ENCODE data around the gene SMIM5. TPM values are rescaled to one million over a fixed set of nuclear protein-coding genes. Genes with fewer than 3 reads are reported as not detected.

The SMIM5 gene
- total and polyA plus RNA-seq, 7 donors = 0.82 to 29.6 (median 5.5) TPM

DNA sequence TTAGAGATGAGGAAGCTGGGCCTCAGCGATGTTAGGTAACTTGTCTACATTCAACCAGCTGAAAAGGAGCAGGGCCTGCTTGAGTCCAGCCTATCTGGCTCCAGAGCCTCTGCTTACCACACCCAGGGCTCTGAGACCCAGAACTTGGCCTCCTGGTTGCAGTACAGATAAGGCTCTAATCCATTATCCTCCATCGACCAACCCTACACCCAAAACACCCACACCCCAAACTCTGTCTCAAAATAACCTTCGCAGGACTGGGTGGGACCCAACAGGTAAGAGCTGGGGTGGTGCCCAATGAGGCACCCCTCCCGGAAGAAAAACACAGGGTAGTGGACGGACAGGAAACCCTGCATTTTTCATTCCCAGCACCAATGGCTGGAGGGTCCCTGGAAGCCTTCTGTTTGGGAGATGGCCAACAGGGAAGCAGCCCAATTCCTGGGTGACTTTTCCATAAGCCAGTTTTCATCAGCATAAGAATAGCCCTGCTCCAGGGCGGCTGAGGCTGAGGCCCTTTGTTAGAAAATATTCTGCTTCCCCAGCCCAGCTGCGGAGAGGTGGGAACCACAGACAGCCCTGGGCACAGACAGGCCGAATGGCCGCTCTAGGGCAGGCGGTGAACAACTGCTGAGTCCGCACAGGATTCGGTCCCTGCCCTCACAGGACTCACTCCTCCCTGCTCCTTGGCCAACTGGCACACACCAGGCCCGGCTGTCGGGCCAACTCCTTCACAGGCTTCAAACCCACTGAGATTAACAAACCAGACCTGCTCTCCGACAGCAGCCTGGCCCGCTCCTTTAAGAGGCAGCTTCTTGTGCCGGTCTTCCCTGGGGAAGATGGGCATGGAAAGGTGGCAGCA lies 9.8 kb downstream of the SMIM5 start:
- intact Hi-C loops (cut with DNase I) = no loop called here
- TF ChIP-seq POLR2AphosphoS5 (IDR thresholded peaks at IDR 0.05) (no peak), POLR2A (IDR thresholded peaks at IDR 0.05) (no peak), EP300 (IDR thresholded peaks at IDR 0.05) (no peak)
- TF ChIP-seq, protein P1, sequence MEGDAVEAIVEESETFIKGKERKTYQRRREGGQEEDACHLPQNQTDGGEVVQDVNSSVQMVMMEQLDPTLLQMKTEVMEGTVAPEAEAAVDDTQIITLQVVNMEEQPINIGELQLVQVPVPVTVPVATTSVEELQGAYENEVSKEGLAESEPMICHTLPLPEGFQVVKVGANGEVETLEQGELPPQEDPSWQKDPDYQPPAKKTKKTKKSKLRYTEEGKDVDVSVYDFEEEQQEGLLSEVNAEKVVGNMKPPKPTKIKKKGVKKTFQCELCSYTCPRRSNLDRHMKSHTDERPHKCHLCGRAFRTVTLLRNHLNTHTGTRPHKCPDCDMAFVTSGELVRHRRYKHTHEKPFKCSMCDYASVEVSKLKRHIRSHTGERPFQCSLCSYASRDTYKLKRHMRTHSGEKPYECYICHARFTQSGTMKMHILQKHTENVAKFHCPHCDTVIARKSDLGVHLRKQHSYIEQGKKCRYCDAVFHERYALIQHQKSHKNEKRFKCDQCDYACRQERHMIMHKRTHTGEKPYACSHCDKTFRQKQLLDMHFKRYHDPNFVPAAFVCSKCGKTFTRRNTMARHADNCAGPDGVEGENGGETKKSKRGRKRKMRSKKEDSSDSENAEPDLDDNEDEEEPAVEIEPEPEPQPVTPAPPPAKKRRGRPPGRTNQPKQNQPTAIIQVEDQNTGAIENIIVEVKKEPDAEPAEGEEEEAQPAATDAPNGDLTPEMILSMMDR (IDR thresholded peaks at IDR 0.05) = no peak
- Histone ChIP-seq H3K9me3 (no peaks in the 10 kb centered on the region), H3K36me3 (peaks cover 0 to 26% (median 0%) of the 10 kb centered on the region in 4 donors), H3K4me3 (no peak overlapping the region), H3K27me3 (no peaks in the 10 kb centered on the region), H3K4me1 (no peaks in the 10 kb centered on the region), H3K27ac (no peak overlapping the region)
- 74 to 88% methylated on average over 17 of the region's 17 CpGs for WGBS, 2 donors
- DNase-seq = no peak

- DNase-seq = no peak
- Histone ChIP-seq H3K4me3 (no peak overlapping the region), H3K36me3 (peaks cover 0 to 22% (median 0%) of the 10 kb centered on the region in 4 donors), H3K27me3 (no peaks in the 10 kb centered on the region), H3K9me3 (no peaks in the 10 kb centered on the region), H3K27ac (no peak overlapping the region), H3K4me1 (no peaks in the 10 kb centered on the region)
- intact Hi-C loops (cut with DNase I) = no loop called here
- 94% methylated on average over 7 of the region's 7 CpGs for WGBS, 2 donors
- TF ChIP-seq, protein P1 (IDR thresholded peaks at IDR 0.05) = no peak
- no peak for TF ChIP-seq POLR2A (IDR thresholded peaks at IDR 0.05)
- TF ChIP-seq POLR2AphosphoS5 (IDR thresholded peaks at IDR 0.05) = no peak
Observed at GRCh38 chr17:75643643-75644017, 10.4 kb downstream of the SMIM5 start.

DNA sequence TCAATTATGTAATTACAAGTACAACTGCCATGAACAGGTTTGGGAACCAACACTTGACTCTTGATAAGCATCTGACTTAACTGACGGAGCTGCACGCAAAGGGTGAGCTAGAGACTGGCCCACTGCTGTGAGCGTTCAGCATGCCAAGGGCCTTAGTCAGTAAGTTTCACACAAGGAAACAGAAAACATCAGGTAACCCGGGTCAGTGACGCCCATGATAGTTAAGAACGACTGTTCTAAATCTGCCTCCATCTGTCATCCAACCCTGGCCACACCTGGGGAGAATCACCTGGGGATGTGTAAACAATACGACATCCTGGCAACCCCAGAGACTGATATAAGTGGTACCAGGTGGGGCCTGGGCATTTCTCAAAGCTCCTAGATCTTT lies 12.3 kb downstream of the SMIM5 start:
- peak overlapping the region in 1 of 4 donors; percentile 11 for H3K27ac ChIP-seq
- TF ChIP-seq POLR2AphosphoS5 (IDR thresholded peaks at IDR 0.05) (no peak), EP300 (IDR thresholded peaks at IDR 0.05) (no peak), POLR2A (IDR thresholded peaks at IDR 0.05) (no peak)
- TF ChIP-seq, protein P1 (IDR thresholded peaks at IDR 0.05) = no peak
- H3K9me3 ChIP-seq = no peaks in the 10 kb centered on the region
- peaks cover 0 to 39% (median under 1%) of the 10 kb centered on the region in 4 donors for H3K36me3 ChIP-seq
- H3K27me3 ChIP-seq = no peaks in the 10 kb centered on the region
- 21 to 65% methylated on average over 7 of the region's 7 CpGs for WGBS, 2 donors
- no peak overlapping the region for H3K4me3 ChIP-seq
- no peaks in the 10 kb centered on the region for H3K4me1 ChIP-seq
- peak; percentile 37 for DNase-seq
- intact Hi-C loops (cut with DNase I) = no loop called here

DNA sequence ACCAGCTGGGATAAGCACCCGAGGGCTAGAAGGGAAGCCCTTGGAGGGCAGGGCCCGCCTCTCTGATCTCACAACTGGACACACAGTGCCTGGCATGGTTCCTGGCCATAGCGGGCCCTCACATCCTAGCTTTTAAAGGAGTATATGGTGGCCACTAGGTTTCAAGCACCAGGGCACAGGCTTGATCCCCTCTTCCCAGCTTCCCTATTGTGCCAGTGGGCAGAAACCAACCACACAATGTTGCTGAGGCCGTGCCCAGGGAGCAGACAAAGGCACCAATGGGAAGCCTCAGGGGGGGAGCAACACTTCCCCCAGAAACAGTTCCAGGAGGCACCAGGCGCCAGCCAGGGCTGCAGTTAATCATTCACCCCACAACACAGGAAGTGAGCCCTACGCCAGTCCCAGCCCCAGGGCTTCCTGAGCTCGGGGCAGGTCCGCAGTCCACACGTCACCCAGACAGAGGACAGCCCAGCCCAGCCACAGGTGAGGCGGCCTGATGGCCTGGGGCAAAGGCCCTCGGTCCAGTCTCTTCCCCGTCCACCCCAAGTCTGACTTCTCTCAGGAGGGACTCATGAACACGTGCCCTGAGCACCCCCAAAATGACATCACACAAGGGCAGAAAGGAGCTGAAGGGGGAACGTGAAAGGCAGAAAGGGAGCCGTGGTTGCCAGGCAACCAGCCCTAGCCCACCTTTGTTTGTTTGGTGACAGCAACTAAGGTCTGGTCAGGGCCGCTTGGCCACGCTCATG lies 12.8 kb downstream of the SMIM5 start:
- TF ChIP-seq, protein P1 (IDR thresholded peaks at IDR 0.05) = no peak
- TF ChIP-seq POLR2AphosphoS5 (IDR thresholded peaks at IDR 0.05) (no peak), EP300 (IDR thresholded peaks at IDR 0.05) (no peak), POLR2A (IDR thresholded peaks at IDR 0.05) (peak in 1 of 2 donors; percentile 47)
- Histone ChIP-seq H3K36me3 (peaks cover 0 to 41% (median 2%) of the 10 kb centered on the region in 4 donors), H3K27ac (peak overlapping the region in 2 of 4 donors; percentile 27 to 39), H3K4me1 (no peaks in the 10 kb centered on the region), H3K4me3 (no peak overlapping the region), H3K27me3 (no peaks in the 10 kb centered on the region), H3K9me3 (no peaks in the 10 kb centered on the region)
- WGBS, 2 donors = 12 to 44% methylated on average over 17 of the region's 17 CpGs
- intact Hi-C loops (cut with DNase I) = no loop called here
- DNase-seq = peak; percentile 64
